Adrenal gland (tissue), 5 donors: Measurements from ENCODE around the gene PMAIP1.

Experiments used
- POLR2A ChIP-seq, 2 donors: fragments of 450-650 bp; IDR thresholded peaks; one replicate each; pipeline ENCODE4 v1.6.1; 2017; ENCODE audit warnings: antibody characterized with exemption in 2 of 2, mild to moderate bottlenecking in 2 of 2, moderate library complexity in 1 of 2
- TF ChIP-seq, protein P1 (sequence below), 6 experiments: fragments of 450-650 bp in 4 of 6; fragments of 200-600 bp in 2 of 6; sonication (generic) in 1 of 6; IDR thresholded peaks; 1 replicate in 5 of 6; 2 replicates in 1 of 6; pipeline versions ENCODE4 v1.5.1 to v1.8.0; 2016 to 2021; ENCODE audit warnings: antibody characterized with exemption in 6 of 6, mild to moderate bottlenecking in 2 of 6, moderate library complexity in 1 of 6
- donor health status: DM: no; HTN: no; CAD: no.

DNA sequence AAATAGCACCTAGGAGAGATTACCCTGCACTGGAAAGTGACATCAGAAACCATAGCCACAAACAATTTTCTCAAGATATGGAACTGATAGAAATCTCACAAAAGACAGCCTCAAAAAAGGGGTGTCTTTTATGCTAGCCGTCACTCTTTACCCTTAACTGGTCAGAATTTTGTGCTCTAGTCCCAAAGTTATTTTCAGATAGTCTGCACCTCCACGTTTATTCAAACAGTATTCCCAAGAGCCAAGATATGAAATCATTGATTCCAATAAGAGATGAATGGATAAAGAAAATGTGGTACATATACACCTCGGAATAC lies 23.5 kb upstream of the PMAIP1 start:
- TF ChIP-seq, protein P1, sequence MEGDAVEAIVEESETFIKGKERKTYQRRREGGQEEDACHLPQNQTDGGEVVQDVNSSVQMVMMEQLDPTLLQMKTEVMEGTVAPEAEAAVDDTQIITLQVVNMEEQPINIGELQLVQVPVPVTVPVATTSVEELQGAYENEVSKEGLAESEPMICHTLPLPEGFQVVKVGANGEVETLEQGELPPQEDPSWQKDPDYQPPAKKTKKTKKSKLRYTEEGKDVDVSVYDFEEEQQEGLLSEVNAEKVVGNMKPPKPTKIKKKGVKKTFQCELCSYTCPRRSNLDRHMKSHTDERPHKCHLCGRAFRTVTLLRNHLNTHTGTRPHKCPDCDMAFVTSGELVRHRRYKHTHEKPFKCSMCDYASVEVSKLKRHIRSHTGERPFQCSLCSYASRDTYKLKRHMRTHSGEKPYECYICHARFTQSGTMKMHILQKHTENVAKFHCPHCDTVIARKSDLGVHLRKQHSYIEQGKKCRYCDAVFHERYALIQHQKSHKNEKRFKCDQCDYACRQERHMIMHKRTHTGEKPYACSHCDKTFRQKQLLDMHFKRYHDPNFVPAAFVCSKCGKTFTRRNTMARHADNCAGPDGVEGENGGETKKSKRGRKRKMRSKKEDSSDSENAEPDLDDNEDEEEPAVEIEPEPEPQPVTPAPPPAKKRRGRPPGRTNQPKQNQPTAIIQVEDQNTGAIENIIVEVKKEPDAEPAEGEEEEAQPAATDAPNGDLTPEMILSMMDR (IDR thresholded peaks at IDR 0.05): no peak
- no peak for TF ChIP-seq POLR2A (IDR thresholded peaks at IDR 0.05)
